SK-N-SH (cell line): Measurements from ENCODE around the gene DNAH1. TPM values are rescaled to one million over a fixed set of nuclear protein-coding genes. Genes with fewer than 3 reads are reported as not detected.

Experiments used
- CTCF ChIA-PET: fragments of 300-600, 350-600 bp; formaldehyde crosslinking; extraction: SDS; loops from one replicate; lab custom pipeline; 2021; lab: Yijun Ruan, JAX
- POLR2A ChIA-PET: fragments of 350-600 bp; sonication (Branson Sonifier 250); formaldehyde crosslinking; extraction: SDS; loops from one replicate; lab custom pipeline; 2020; ENCODE audit warnings: antibody characterized with exemption, inconsistent platforms; lab: Yijun Ruan, JAX
- DNase-seq: peaks from one replicate; pipeline ENCODE4 v3.0.0; 2012
- H2AFZ ChIP-seq: fragments of 200-600 bp; sonication (generic); 2 replicates; pipeline ENCODE4 v1.8.1; 2016; ENCODE audit warnings: antibody characterized with exemption, mild to moderate bottlenecking, low read depth
- H3F3A ChIP-seq: fragments of 200-600 bp; sonication (generic); replicated peaks from 2 replicates; pipeline ENCODE3; 2016; ENCODE audit warnings: antibody characterized with exemption, mild to moderate bottlenecking; ENCODE audit not compliant: insufficient read depth
- H3K27ac ChIP-seq, 2 experiments: fragments of 200-500 bp in 1 of 2; fragments of 200-600 bp in 1 of 2; sonication (Bioruptor generic) in 1 of 2; sonication (generic), shearing (Covaris generic) in 1 of 2; 2 replicates each; pipeline versions ENCODE4 v1.5.1 to v1.6.1; 2014 to 2016; ENCODE audit warnings: low read depth in 2 of 2, inconsistent platforms in 1 of 2, low read length in 1 of 2, mild to moderate bottlenecking in 1 of 2, mixed read lengths in 1 of 2
- H3K27me3 ChIP-seq: fragments of 200-600 bp; sonication (generic), shearing (Covaris generic); 2 replicates; pipeline ENCODE4 v1.6.1; 2016; ENCODE audit warnings: mixed run types; ENCODE audit not compliant: insufficient read depth
- H3K36me3 ChIP-seq, 2 experiments: fragments of 200-500 bp in 1 of 2; fragments of 200-600 bp in 1 of 2; sonication (Bioruptor generic) in 1 of 2; sonication (generic) in 1 of 2; replicated peaks in 1 of 2; 2 replicates each; pipeline versions ENCODE3 to v1.5.1; 2014 to 2016; ENCODE audit warnings: low read length in 1 of 2, mild to moderate bottlenecking in 1 of 2; ENCODE audit not compliant: insufficient read depth in 2 of 2, control insufficient read depth in 1 of 2
- H3K4me1 ChIP-seq, 2 experiments: fragments of 200-500 bp in 1 of 2; fragments of 200-600 bp in 1 of 2; sonication (Bioruptor generic) in 1 of 2; sonication (generic), shearing (Covaris generic) in 1 of 2; 2 replicates each; pipeline versions ENCODE4 v1.5.1 to v1.6.1; 2014 to 2016; ENCODE audit warnings: low read depth in 1 of 2, low read length in 1 of 2, mixed run types in 1 of 2; ENCODE audit not compliant: insufficient read depth in 2 of 2, control insufficient read depth in 1 of 2
- H3K4me2 ChIP-seq: fragments of 200-600 bp; sonication (generic), shearing (Covaris generic); 2 replicates; pipeline ENCODE4 v1.6.1; 2017; ENCODE audit warnings: mixed run types
- H3K4me3 ChIP-seq, 2 experiments: fragments of 200-500 bp in 1 of 2; fragments of 200-600 bp in 1 of 2; sonication (Bioruptor generic) in 1 of 2; sonication (generic), shearing (Covaris generic) in 1 of 2; 2 replicates each; pipeline versions ENCODE4 v1.5.1 to v1.8.1; 2014 to 2016; ENCODE audit warnings: low read depth in 2 of 2, inconsistent platforms in 1 of 2, low read length in 1 of 2, mild to moderate bottlenecking in 1 of 2, mixed read lengths in 1 of 2, moderate library complexity in 1 of 2
- H3K79me2 ChIP-seq: fragments of 200-600 bp; sonication (generic); 2 replicates; pipeline ENCODE4 v1.8.1; 2017; ENCODE audit warnings: mild to moderate bottlenecking; ENCODE audit not compliant: insufficient read depth
- H3K9ac ChIP-seq: fragments of 200-600 bp; sonication (generic); 2 replicates; pipeline ENCODE4 v1.6.1; 2017; ENCODE audit warnings: mixed run types
- H3K9me2 ChIP-seq: fragments of 200-600 bp; sonication (generic); 2 replicates; pipeline ENCODE4 v1.6.1; 2017; ENCODE audit warnings: mixed run types
- H3K9me3 ChIP-seq: fragments of 200-600 bp; sonication (generic); 2 replicates; pipeline ENCODE4 v1.6.1; 2017; ENCODE audit warnings: mixed run types, mild to moderate bottlenecking, moderate library complexity
- H4K20me1 ChIP-seq: fragments of 200-600 bp; sonication (generic); 2 replicates; pipeline ENCODE4 v1.6.1; 2017; ENCODE audit warnings: mild to moderate bottlenecking, mixed run types; ENCODE audit not compliant: insufficient read depth
- ELF1 ChIP-seq: IDR thresholded peaks from 2 replicates; pipeline ENCODE4 v1.4.0; 2012
- EP300 ChIP-seq, 2 experiments: IDR thresholded peaks; 2 replicates each; pipeline versions ENCODE4 v1.4.0 to v1.6.1; 2012; ENCODE audit warnings: borderline replicate concordance in 1 of 2, low read depth in 1 of 2, low read length in 1 of 2
- EZH2phosphoT487 ChIP-seq: fragments of 200-600 bp; sonication (generic); IDR thresholded peaks from 2 replicates; pipeline ENCODE4 v1.6.1; 2017; ENCODE audit warnings: low read depth, mixed run types, mild to moderate bottlenecking, antibody characterized with exemption, moderate library complexity, borderline replicate concordance
- FOSL2 ChIP-seq: IDR thresholded peaks from 2 replicates; pipeline ENCODE4 v1.4.0; 2012; ENCODE audit warnings: low read depth, mild to moderate bottlenecking, moderate library complexity, borderline replicate concordance
- FOXM1 ChIP-seq: IDR thresholded peaks from 2 replicates; pipeline ENCODE4 v1.4.0; 2012; ENCODE audit warnings: low read depth, mild to moderate bottlenecking
- GABPA ChIP-seq: IDR thresholded peaks from 2 replicates; pipeline ENCODE4 v1.4.0; 2012; ENCODE audit warnings: low read depth, mild to moderate bottlenecking
- GATA2 ChIP-seq: sonication (generic); formaldehyde crosslinking; IDR thresholded peaks from 2 replicates; pipeline ENCODE4 v1.5.0; 2020; ENCODE audit warnings: mild to moderate bottlenecking, missing genetic modification reagents
- MEF2A ChIP-seq: IDR thresholded peaks from 2 replicates; pipeline ENCODE4 v1.4.0; 2012; ENCODE audit warnings: low read depth, borderline replicate concordance
- MXI1 ChIP-seq: IDR thresholded peaks from 2 replicates; pipeline ENCODE4 v1.6.1; 2012; ENCODE audit warnings: mild to moderate bottlenecking, low read depth, low read length, improper control_type of control experiment
- POLR2AphosphoS5 ChIP-seq: IDR thresholded peaks from 2 replicates; pipeline ENCODE4 v1.6.1; 2012; ENCODE audit warnings: low read depth, low read length
- RAD21 ChIP-seq: IDR thresholded peaks from 2 replicates; pipeline ENCODE4 v1.6.1; 2012; ENCODE audit warnings: mild to moderate bottlenecking, low read length
- RCOR1 ChIP-seq: fragments of 150-350 bp; IDR thresholded peaks from 2 replicates; pipeline ENCODE4 v1.6.1; 2017; ENCODE audit warnings: antibody characterized with exemption, low read length
- SIN3A ChIP-seq: IDR thresholded peaks from 2 replicates; pipeline ENCODE4 v1.6.1; 2012; ENCODE audit warnings: low read depth, mild to moderate bottlenecking, low read length, moderate library complexity, borderline replicate concordance
- TEAD4 ChIP-seq: IDR thresholded peaks from 2 replicates; pipeline ENCODE4 v1.4.0; 2012; ENCODE audit warnings: mild to moderate bottlenecking, borderline replicate concordance; ENCODE audit not compliant: insufficient read depth
- WGBS: methylation state at CpG from one replicate; pipeline ENCODE4 v1.1.6; 2017; ENCODE audit warnings: low lambda C conversion rate; 5-methylcytosine and 5-hydroxymethylcytosine counted together
- polyA plus RNA-seq, 3 experiments: library from polyadenylated mRNA; depleted of rRNA; stranded (reverse); fragments of >200 nt; gene quantifications; 2 replicates each; pipeline ENCODE4 v1.2.3, GENCODE V29; 2012
- TF ChIP-seq, protein P1 (sequence below): IDR thresholded peaks from 2 replicates; pipeline ENCODE4 v1.4.0; 2012; ENCODE audit warnings: low read depth
- TF ChIP-seq, protein P2 (sequence below): IDR thresholded peaks from 2 replicates; pipeline ENCODE4; 2012
- TF ChIP-seq, protein P3 (sequence below): fragments of 150-350 bp; IDR thresholded peaks from 2 replicates; pipeline ENCODE4 v1.6.1; 2016; ENCODE audit warnings: mild to moderate bottlenecking, low read depth, low read length

DNAH1 gene
- polyA plus RNA-seq, 1 of the 3 experiments (the other 2 are of a cell fraction), result 5.1 TPM

DNA sequence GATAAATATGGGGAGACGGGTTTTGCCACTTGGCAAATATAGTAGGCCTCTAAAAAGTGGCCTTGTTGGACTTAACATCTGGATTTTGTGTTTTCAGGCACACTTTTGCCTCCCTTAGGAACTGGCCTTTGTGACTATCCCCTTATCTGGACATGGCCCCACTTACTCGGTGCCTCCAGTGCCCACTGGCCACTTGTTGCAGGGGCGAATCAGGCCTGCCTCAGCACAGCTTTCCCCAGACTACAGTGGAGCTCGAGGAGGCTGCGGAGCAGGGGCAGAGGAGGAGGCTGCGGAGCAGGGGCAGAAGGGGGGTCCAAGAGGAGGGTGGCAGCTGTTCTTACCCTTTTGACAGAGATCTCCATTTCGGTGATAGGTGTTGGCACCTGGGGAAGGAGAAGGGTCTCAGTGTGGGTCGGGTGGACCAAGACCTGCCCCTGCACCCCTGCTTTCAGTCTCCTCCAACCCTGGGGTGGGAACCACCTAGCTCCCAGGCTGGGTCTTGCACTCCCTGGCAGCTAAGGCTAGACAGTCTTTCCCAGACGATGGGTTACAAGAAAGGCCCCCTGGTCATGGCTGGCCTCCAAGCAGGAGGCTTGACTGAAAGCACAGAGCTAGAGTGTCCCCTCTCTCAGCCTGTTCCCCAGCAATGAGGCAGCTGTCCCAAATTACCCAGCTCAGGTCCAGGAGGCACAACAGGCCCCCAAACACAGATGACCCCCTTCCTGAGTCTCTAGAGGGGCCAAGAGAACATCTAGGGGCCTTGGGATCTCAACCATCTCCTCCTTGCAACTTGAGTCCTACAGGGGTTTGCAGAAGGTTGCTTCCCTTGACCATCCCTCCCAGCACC is 122.7 kb downstream of the DNAH1 start:
- WGBS, result 73% methylated on average over 8 of the region's 9 CpGs
- Histone ChIP-seq H2AFZ (no peak overlapping the region), H3F3A (no peaks in the 10 kb centered on the region), H3K4me2 (no peak overlapping the region), H3K9me2 (no peaks in the 10 kb centered on the region)
- TF ChIP-seq EZH2phosphoT487 (no peak), MXI1 (no peak), GATA2 (CRISPR knock-in tag) (no peak), SIN3A (no peak), TEAD4 (no peak), GABPA (no peak), RCOR1 (no peak), EP300 (IDR thresholded peaks at IDR 0.05; ENCODE audit: borderline replicate concordance in 1 of 2, low read depth in 1 of 2, low read length in 1 of 2) (no peak), RAD21 (no peak), FOXM1 (no peak), POLR2AphosphoS5 (no peak), MEF2A (no peak), FOSL2 (no peak), ELF1 (no peak)
- TF ChIP-seq, protein P1, sequence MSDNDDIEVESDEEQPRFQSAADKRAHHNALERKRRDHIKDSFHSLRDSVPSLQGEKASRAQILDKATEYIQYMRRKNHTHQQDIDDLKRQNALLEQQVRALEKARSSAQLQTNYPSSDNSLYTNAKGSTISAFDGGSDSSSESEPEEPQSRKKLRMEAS, result no peak
- TF ChIP-seq, protein P2, sequence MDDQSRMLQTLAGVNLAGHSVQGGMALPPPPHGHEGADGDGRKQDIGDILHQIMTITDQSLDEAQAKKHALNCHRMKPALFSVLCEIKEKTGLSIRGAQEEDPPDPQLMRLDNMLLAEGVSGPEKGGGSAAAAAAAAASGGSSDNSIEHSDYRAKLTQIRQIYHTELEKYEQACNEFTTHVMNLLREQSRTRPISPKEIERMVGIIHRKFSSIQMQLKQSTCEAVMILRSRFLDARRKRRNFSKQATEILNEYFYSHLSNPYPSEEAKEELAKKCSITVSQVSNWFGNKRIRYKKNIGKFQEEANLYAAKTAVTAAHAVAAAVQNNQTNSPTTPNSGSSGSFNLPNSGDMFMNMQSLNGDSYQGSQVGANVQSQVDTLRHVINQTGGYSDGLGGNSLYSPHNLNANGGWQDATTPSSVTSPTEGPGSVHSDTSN, result no peak
- TF ChIP-seq, protein P3, sequence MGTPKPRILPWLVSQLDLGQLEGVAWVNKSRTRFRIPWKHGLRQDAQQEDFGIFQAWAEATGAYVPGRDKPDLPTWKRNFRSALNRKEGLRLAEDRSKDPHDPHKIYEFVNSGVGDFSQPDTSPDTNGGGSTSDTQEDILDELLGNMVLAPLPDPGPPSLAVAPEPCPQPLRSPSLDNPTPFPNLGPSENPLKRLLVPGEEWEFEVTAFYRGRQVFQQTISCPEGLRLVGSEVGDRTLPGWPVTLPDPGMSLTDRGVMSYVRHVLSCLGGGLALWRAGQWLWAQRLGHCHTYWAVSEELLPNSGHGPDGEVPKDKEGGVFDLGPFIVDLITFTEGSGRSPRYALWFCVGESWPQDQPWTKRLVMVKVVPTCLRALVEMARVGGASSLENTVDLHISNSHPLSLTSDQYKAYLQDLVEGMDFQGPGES, result no peak
- TF ChIP-seq, all 33 proteins: peak for 0
- Histone ChIP-seq H3K4me3 (no peak overlapping the region), H3K36me3 (no peaks in the 10 kb centered on the region), H3K79me2 (no peaks in the 10 kb centered on the region), H3K27me3 (no peaks in the 10 kb centered on the region), H3K4me1 (no peaks in the 10 kb centered on the region; a peak in 1 of 4 replicates), H3K27ac (no peak overlapping the region), H3K9me3 (no peaks in the 10 kb centered on the region), H3K9ac (no peak overlapping the region), H4K20me1 (no peaks in the 10 kb centered on the region)
- CTCF ChIA-PET, result interaction anchor here (0.9 to 28.4 kb wide), 3 partner anchors 10 to 27 kb away, joined by 5 to 578 read pairs (median 11); partner anchors contain the start of genes NISCH, SEMA3G and TNNC1
- no peak for DNase-seq
- POLR2A ChIA-PET, result no interaction called here
